Airway epithelial cell (primary cell): ENCODE results near the gene ZNF431. TPM values are rescaled to one million over a fixed set of nuclear protein-coding genes. Genes with fewer than 3 reads are reported as not detected.

Experiments
- total RNA-seq: library from RNA; depleted of rRNA; stranded (reverse); fragments of >200 nt; gene quantifications from 2 replicates; pipeline ENCODE4 v1.2.3, GENCODE V29; 2015

The ZNF431 gene
- total RNA-seq: 6.6 and 9.9 TPM in 2 replicates

GRCh38 chr19:21141787-21142464 lies at the start of gene ZNF431:
Gene ZNF431 (plus strand): TSS chr19:21142040. CDS start chr19:21142184, 144 bp downstream.

Other genes with a start within 250 kb of the ZNF431 start
- gene ZNF85, start 218.8 kb upstream of the ZNF431 start, total RNA-seq: 4.9 and 7.2 TPM in 2 replicates
- 7.2 and 28.3 TPM in 2 replicates for gene ZNF430, start 121.4 kb upstream of the ZNF431 start, total RNA-seq
- gene ZNF714, start 59.8 kb upstream of the ZNF431 start, total RNA-seq: 7.2 and 13.9 TPM in 2 replicates
- 2.1 and 2.3 TPM in 2 replicates for gene ZNF708, start 187.4 kb downstream of the ZNF431 start, total RNA-seq
- 7.5 TPM in 2 replicates for gene ZNF738, start 217.0 kb downstream of the ZNF431 start, total RNA-seq